Activated CD8-positive, alpha-beta memory T cell treated with anti-CD3 and anti-CD28 coated beads, Interleukin-2, amount 50 U/mL, for 4 hours (primary cell): ENCODE results near the gene TRIP4.
"Not testable (repeated sequence)": the region's sequence is repeated elsewhere in the genome, so short reads cannot be mapped to it uniquely, and the experiment has no call there.

Source experiments
- DNase-seq: peaks from one replicate; pipeline ENCODE4 v3.0.0-alpha.2; 2020

The TRIP4 gene

DNA sequence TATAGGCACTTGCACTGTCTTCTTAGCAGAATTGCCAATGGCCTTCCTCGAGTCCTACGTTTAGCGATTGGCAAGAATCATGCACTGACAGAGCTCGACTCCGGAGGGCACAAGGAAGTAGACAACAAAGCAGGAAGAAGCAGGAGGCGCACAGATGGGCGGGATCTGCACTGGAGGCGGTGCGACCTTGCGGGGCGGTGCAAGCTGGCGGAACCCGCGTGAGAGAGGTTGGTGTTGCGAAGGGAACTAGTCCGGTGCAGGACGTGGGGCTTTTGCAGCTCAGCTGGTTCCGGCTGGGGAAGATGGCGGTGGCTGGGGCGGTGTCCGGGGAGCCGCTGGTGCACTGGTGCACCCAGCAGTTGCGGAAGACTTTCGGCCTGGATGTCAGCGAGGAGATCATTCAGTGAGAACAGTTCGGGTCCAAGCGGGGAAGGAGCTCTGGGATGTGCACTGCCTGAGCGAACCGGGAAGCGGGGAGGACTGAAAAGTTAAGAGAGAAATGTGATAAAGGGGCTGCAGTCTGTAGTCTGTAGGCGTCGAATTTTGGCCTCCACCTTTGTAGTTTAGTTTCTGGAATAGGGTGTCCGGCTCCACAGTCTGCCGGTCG lies at the start of gene TRIP4:
Gene TRIP4 (plus strand): TSS at position 275 of the 607 bp plus-strand sequence. CDS start 28 bp downstream, at position 303.
- peak; percentile 94 for DNase-seq

DNA sequence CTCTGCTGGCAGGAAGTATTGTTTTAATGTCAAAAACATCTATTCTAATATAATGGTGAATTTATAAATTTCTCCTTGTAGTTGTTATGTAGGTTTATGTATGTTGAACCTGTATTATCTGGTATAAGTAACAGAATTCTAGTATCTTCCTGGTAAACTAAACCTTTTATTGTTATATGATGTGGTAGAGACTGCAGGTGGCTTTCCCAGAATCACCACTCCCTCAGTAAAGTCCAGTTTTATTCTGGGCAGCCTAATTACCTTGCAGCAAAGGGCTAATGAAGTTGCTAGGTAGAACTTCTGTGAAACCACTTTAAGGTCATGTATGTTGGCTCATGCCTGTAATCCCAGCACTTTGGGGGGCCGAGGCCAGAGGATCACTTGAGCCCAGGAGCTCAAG lies 47.3 kb upstream of the TRIP4 start:
- DNase-seq, result no peak

DNA sequence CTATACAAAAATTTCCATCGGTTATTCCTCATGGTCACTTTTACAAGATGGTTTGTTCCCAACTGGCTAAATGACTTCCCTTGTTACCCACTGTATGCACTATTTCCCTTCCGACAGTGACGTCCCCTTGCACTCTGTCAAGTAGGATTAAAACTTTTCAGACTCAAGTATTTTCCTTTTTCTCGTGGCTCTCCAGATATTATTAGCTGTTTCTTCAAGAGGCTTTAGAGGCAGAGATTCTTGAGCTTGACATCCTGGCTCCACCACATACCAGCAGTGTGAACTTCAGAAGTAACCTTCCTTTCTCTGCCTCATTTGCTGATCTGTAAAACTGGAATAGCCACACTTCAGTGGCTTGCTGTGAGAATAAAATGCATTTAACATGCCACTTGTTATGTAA lies 45.7 kb upstream of the TRIP4 start:
- DNase-seq, result no peak

DNA sequence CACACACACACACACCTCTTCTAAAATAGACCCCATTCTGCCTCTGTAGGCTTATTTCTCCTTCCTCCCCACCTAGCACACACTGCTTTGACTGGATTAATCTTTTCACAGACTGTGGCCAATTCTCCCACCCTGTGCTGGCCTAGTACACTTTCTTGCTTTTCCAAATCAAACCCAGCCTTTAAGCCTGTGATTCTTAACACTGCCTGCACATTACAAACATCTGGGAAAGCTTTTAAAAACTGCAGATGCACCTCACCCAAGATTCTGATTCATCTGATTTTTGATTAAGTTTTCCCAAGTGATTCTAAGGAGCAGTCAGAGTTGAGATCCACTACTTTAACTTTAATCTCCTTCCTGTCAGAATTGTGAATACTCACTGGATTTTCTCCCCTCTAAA lies 44.4 kb upstream of the TRIP4 start:
- no peak for DNase-seq

DNA sequence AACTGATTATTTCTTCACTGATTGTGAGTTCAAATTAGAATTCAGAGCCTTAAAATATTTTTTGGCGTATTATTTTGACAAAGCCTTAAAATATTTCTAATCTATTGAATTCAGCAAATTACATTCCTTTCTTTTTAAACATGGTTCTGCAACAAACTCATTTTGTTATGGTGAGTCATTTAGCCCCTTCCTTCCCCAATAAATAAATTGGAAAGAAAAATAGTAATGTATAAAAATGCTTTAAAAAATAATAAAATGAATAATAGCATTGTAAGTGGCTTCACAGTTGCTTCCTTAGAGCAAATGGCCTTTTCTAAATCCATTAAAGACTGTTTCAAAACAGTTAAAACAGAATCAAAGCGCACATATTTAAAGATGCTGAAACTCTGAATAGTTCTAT lies 43.8 kb upstream of the TRIP4 start:
- no peak for DNase-seq

DNA sequence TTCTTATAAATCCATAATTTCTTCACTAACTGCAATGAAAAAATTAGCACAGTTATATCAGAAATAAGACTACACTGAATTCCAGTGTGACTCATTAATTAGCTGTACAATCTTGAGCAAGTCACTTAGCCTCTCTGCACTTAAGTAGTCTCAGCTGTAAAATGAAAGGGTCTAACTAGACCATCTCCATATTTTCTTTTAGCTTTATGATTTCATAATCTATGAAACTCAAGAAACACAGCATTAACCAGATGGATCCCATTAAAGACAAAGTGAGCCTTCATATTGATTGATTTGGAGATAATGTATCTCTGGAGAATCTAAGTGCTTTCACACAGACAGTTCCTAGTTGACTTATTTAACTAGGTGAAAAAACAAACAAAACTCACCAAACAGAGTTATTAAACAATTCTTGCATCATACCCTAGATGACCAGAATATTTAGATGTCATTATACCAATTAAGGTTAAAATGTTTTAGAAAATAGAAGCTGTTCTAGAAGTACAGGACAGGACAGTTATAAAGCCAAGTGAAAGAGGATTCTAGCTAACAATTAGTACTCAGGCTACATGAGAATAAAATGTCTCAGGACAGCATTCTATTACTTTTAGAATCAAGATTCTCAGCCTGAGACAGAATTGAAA lies 42.9 kb upstream of the TRIP4 start:
- DNase-seq, result no peak

DNA sequence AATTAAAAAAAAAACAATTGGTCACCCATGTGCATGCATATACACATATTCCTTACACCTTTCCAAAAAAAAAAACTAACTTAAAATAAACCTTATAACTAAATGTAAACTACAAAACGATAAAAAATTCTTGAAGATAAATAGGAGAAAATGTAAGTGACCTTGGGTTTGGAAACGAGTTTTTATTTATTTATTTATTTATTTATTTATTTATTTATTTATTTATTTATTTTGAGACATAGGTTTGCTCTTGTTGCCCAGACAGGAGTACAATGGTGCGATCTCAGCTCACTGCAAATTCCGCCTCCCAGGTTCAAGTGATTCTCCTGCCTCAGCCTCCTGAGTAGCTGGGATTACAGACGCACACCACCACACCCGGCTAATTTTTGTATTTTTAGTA lies 41.4 kb upstream of the TRIP4 start:
- not testable (repeated sequence) for DNase-seq

DNA sequence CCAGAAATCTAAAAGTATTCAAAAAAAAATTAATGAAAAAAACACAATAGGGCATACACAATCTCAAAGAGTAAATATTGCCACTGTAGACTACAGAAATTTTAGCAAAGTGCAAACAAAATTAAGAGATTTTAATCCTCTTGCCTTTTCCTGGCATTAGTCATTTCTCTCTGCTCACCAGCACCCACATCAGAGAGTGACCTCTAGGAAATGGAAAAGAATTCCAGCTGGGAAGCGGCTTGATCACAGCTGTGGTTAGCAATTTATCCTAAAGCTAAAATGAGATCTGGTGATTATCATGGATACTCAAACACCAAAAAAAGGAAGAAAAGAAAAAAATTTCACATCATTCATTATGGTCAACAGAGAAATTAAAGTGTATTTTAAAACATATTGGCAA lies 39.2 kb upstream of the TRIP4 start:
- no peak for DNase-seq

DNA sequence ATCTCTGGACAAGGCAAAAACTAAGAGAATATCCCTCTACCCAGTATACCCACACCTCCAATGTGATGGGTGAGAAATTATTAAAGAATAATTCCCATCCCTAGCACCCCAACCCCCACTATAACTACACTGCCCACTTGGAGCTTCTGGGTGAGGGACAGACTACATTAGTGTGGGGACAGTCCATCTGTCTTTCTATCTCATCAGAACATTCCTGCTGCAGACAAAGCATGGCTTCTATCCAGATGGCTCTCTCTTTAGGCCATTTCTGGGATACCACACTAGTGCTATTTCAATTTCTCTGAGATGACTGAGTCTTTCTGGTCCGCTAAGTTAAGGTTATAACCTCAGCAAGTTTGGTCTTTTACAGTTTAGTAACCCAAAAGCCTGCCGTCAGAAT lies 38.3 kb upstream of the TRIP4 start:
- DNase-seq, result no peak

DNA sequence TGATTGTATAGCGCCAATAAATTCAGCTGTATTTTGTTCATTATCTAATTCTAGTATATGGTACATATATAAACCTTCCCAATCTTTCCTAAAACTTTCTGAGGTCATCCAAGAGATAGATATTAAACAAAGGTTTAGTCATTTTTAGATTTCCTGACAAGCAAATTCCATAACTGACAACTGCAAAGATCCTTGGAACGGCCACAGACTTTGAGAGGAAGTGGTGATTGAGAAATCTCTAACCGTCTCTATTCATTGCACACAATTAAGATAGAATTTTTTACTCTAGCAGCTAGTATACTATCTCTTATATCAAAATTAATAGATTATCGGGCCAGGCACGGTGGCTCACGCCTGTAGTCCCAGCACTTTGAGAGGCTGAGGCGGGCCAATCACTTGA lies 36.4 kb upstream of the TRIP4 start:
- no peak for DNase-seq

DNA sequence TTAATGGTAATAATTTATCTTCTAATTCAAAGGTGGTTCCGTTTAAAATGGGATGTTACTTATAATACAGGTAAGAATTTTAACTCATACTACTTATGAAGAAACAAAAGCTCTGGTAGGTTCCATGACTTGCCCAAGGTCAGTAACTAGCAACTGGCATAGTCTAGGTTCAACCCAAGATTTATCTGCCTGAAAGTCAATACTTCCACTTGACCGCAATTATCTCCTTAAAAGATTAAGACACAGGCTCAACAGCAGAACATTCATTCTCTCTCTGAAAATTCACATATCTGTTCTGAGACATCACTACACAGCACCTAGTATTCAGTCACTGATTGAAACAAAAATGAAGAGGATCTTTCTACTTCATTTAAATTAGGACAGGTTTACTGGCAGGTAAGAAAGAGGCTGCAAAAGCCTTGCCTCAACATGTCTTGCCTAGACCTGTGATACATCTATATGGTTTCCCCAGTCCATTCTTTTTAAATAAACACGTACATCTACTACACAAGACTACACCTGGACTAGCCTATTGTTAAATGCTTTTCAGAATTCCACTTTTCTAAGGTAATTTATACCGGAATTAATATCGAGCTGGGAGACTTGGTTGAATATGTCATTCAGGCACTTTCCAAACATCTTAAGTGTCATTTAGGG lies 32.8 kb upstream of the TRIP4 start:
- no peak for DNase-seq

DNA sequence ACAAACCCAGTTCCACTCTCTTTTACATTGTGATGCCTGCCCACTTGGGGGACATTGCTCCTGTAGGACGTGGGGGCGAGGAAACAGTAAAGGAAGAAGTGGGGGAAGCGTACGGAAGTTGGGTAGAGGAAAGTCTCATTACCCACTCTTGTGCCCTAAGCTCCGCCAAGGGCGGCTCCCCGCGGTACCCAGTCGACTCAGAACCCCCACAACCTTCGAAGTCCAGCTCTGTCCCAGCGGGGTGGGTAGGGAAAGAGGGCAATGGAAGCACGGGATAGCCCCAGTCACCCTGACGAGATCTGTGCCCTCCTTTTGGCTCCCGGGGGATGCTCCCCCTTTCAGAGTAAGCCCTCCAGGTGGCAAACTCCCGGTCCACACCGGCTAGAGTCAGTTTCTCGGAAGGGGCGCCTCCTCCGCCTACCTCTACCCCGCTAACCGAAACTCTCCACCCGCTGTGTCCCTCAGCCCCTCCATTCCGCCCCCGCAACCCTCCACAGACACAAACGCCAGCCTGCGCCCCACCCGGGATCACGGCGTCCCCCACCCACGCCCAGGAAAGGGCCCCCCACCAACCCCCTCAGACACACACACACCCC lies 32.2 kb upstream of the TRIP4 start:
- DNase-seq, result peak; percentile 53

DNA sequence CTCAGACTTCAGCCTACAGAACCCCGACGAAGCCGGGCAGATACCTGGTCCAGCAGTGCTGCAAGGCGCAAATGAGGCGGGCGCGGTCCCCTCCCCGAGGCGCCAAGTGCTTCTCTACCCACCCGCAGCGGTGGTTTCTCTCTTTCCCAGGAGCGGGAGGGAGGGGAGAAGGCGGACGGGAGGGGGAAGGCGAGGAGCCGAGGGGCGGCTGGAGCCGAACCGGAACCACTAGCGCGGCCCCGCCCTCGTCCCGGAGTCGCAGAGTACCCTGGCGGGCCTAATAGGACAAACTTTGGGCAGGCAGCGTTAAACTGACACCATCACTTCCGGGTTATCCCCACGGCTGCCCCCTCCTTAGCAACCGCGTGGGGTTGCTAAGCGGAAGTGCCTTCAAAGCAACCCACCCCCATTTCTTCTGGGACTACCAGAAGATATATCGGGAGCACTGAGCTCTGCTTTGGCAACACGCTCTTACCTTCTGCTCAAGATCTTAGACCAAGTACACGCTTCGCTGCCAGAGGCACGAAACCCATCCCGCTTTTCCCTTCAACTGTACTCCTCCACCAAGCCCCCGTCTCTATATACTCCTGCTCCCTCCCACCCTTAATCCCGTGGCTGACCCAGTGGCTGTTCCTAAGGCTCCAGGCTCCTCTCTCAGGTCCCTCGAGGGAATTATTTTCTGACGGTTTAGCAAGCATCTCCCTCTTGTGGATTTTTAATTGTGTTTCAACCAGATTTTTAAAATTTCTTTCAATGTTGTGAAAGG lies 31.5 kb upstream of the TRIP4 start, which contains the start of gene CSNK1G1:
Gene CSNK1G1 (minus strand): TSS at position 230 of the 766 bp plus-strand sequence. CDS start 55,674 bp downstream, outside the sequence.
- peak; percentile 93 for DNase-seq

DNA sequence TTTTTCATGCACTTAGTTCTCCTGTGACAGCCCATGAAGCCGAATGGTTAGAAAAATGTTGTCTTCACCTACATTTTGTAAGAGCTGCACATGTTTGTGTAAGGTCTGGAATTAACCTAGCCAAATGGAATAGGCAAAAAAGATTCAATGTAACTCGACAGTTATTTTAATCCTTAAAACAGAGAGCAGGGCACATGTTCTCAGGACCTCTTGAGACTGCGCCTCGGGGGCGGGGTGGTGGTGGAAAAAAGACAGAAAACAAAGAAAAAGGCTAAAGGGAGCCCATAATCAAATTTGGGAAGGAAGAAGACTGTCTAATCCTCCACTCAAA lies 31.0 kb upstream of the TRIP4 start:
- DNase-seq, result no peak

DNA sequence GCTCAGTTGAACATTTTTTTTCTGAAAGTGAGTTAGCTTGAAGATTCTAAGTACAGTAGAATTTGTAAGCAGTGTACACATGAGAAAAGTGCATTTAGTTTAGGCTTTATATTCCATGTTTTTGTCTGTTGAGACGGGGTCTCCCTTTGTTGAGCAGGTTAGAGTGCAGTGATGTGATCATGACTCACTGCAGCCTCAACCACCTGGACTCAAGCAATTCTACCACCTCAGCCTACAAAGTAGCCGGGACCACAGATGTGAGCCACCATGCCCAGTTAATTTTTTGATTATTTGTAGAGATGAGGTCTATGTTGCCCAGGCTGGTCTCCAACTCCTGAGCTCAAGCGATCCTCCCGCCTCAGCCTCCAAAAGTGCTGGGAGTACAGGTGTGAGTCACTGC lies 26.4 kb upstream of the TRIP4 start:
- DNase-seq, result no peak

DNA sequence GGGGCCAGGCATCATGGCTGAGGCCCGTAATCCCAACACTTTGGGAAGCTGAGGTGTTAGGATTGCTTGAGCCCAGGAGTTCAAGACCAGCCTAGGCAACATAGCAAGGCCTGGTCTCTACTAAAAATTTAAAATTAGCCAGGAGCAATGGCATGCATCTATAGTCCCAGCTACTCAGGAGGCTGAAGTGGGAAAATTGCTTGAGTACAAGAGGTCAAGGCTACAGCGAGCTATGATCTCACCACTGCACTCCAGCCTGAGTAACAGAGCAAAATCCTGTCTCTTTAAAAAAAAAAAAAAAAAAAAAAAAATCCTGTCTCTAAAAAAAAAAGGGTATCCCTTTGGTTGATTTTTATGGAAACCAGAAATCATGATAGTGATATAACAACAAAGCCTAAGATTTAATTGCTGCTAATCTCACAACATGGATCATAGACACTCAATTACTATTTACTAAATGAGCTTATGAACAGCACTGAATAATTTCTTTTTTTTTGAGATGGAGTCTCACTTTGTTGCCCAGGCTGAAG lies 18.5 kb upstream of the TRIP4 start:
- no peak for DNase-seq

DNA sequence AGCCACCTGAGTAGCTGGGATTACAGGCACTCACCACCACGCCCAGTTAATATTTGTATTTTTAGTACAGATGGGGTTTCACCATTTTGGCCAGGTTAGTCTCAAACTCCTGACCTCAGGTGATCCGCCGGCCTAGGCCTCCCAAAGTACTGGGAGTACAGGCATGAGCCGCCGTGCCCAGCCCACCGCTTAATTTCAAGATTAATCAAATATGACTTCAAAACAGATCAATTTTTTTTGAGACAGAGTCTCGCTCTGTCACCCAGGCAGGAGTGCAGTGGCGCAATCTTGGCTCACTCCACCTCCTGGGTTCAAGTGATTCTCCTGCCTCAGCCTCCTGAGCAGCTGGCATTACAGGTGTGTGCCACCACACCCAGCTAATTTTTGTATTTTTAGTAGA lies 16.3 kb upstream of the TRIP4 start:
- DNase-seq, result not testable (repeated sequence)

DNA sequence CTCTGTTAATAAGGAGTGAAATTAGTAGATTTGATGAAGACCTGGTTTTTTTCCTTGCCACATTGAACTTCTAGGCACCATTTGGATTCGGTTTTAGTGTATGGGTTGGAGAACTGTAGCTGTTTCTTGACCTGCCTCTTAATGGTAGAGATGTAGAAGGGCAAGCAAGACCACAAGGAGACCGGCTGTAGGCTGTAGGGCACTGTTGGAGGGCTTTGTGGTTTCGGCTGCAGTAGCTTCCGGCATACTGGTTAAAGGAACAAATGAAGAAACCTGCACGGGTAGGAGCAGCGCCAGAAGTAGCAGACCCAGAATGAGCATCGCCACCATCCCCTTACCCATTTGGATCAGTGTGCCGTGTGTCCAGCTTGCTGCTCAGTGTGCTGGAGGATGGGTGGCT lies 14.3 kb upstream of the TRIP4 start:
- DNase-seq, result no peak

DNA sequence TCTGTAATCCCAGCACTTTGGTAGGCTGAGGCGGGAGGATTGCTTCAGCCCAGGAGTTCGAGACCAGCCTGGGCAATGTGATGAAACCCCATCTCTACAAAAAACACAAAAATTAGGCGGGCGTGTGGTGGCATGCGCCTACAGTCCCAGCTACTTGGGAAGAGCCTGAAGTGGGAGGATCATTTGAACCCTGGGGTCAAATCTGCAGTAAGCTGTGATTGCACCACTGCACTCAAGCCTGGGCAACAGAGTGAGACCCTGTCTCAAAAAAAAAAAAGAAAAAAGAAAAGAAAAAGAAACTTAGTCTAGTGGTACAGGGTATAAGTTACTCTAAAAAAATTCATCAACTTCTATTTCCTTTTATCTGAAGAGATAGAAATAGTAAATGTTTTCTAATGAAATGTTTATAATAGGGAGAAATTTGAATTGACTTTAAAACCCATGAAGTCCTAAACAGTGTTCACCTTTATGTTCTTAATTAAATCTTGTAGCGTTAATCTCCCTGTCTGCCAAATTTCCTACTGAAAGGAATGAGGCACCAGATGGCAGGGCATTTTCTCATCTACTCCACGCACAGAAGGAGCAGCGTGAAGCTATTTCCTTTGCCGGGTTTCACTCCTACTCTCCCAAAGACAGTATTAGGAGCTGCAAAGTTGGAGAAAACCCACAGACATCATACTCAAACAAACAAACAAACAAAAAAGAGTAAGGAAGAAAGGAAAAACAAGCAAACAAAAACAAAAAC lies 8.2 kb upstream of the TRIP4 start:
- DNase-seq, result no peak

DNA sequence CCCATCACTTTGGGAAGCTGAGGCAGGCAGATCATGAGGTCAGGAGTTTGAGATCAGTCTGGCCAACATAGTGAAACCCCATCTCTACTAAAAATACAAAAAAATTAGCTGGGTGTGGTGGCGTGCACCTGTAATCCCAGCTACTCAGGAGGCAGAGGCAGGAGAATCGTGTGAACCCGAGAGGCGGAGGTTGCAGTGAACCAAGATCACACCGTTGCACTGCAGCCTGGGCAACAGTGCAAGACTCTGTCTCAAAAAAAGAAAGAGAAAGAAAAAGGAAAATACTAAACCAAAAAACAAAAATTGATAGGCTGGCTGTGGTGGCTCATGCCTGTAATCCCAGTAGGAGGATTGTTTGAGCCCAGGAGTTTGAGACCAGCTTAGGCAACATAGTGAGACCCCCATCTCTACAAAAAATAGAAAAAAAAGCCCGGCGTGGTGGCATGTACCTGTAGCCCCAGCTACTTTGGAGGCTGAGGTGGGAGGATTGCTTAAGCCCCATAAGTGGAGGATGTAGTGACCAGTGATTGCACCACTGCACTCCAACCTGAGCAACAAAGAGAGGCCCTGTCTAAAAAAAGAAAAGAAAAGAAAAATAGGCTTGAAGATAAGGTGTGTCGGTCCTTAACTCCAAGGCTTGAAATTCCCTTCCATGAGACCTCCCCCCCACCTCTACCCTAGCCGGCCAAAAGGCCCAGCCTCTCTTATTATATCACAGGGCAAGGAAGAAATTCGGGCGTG lies 7.3 kb upstream of the TRIP4 start:
- not testable (repeated sequence) for DNase-seq

DNA sequence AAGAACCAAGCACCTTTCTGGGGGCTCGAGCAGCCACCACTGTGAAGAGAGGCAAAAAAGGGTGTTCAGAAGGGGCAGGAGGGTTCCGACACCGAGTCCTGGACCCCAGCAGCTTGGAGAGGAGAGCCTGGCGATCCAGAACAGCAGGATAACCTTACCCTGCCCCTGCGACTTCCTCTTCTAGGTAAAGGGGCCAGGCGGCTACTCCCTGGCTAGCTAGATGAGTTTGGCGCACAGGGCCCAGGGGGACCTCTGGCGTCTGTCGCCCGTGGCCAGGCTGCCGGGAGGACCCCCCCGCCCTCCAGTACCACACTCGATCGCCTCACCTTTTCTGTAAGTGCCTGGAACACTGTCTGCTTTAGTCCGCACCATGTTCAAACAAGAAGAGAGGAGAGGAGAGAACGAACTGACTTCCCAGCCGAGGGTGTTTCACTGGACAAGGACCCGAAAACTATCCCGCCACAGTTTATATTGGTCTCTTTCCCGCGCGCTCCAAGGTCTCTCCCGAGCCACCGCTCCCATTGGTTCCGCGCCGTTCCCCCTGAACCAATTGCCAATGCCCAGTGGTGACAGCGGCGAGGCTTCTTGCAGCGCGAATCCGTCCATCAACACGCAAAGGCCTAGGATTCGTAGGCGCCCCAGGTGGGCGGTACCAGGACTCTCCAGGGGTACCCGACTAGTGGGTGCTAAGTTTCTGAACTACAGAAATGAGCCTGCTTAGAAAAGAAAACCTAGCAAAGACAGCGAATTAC lies 6.5 kb upstream of the TRIP4 start, which contains the start of gene PCLAF:
Gene PCLAF (minus strand): TSS at position 442 of the 752 bp plus-strand sequence. CDS start 70 bp downstream, at position 372.
- peak; percentile 88 for DNase-seq
